HCT116 (cell line): ENCODE results near the gene BBS9. TPM values are rescaled to one million over a fixed set of nuclear protein-coding genes. Genes with fewer than 3 reads are reported as not detected.

Experiments
- ATAC-seq: fragments of 200-7000 bp; cut with Tn5 transposase; 2 replicates; pipeline ENCODE4 v1.9.1; 2020; ENCODE audit warnings: mild to moderate bottlenecking, moderate library complexity
- BruUV-seq: library from RNA; stranded (reverse); fragments of 400-500 nt; replicated peaks from 2 replicates; lab custom pipeline; 2021; lab: Mats Ljungman, UMichigan
- CTCF ChIA-PET: fragments of 300-600 bp; sonication (Branson Sonifier 250); formaldehyde crosslinking; loops from one replicate; lab custom pipeline; 2021; ENCODE audit warnings: antibody characterized with exemption; lab: Charles Lee
- POLR2A ChIA-PET: fragments of 300-600, 350-600 bp; sonication (Branson Sonifier 250); formaldehyde crosslinking; loops from one replicate; lab custom pipeline; 2021; ENCODE audit warnings: antibody characterized with exemption; lab: Charles Lee
- RAD21 ChIA-PET, 2 experiments: fragments of 300-600 bp; sonication (Branson Sonifier 250); formaldehyde crosslinking; loops; one replicate each; lab custom pipeline; 2023; ENCODE audit warnings: low total read pairs in 2 of 2; ENCODE audit not compliant: uncharacterized antibody in 2 of 2, unreplicated experiment in 2 of 2, low non-redundant PET in 1 of 2; lab: Charles Lee
- DNase-seq: peaks from one replicate; pipeline ENCODE4 v3.0.0-alpha.2; 2010; ENCODE audit warnings: low read depth, low spot score
- H2AFZ ChIP-seq: fragments of 200-600 bp; shearing (Covaris generic), sonication (generic); 2 replicates; pipeline ENCODE4 v1.6.1; 2017; ENCODE audit warnings: low read depth, mixed run types, mixed read lengths, antibody characterized with exemption, low read length; ENCODE audit not compliant: poor library complexity, severe bottlenecking
- H3K27ac ChIP-seq: 2 replicates; pipeline ENCODE4 v1.5.1; 2012; ENCODE audit warnings: low read depth, low read length
- H3K27me3 ChIP-seq: fragments of 200-600 bp; sonication (generic); 2 replicates; pipeline ENCODE4 v1.6.1; 2016; ENCODE audit warnings: mixed run types, low read length, mixed read lengths; ENCODE audit not compliant: insufficient read depth
- H3K36me3 ChIP-seq, 2 experiments: fragments of 200-500 bp in 1 of 2; fragments of 200-600 bp in 1 of 2; sonication (Bioruptor generic) in 1 of 2; sonication (generic) in 1 of 2; 2 replicates each; pipeline versions ENCODE4 v1.5.1 to v1.6.1; 2014 to 2016; ENCODE audit warnings: low read length in 2 of 2, inconsistent platforms in 1 of 2, mixed read lengths in 1 of 2, mixed run types in 1 of 2; ENCODE audit not compliant: insufficient read depth in 2 of 2, control insufficient read depth in 1 of 2
- H3K4me1 ChIP-seq, 2 experiments: fragments of 200-600 bp in 1 of 2; sonication (generic) in 1 of 2; 2 replicates each; pipeline versions ENCODE4 v1.5.1 to v1.6.1; 2012 to 2017; ENCODE audit warnings: low read length in 2 of 2, inconsistent platforms in 1 of 2, mild to moderate bottlenecking in 1 of 2, mixed read lengths in 1 of 2, mixed run types in 1 of 2, moderate library complexity in 1 of 2; ENCODE audit not compliant: insufficient read depth in 2 of 2, control insufficient read depth in 1 of 2
- H3K4me2 ChIP-seq: fragments of 200-600 bp; sonication (generic); 2 replicates; pipeline ENCODE4 v1.6.1; 2017; ENCODE audit warnings: mixed run types, low read length, mixed read lengths
- H3K4me3 ChIP-seq, 2 experiments: fragments of 200-600 bp in 1 of 2; sonication (generic) in 1 of 2; replicated peaks in 1 of 2; 2 replicates each; pipeline ENCODE4 v1.5.1; 2011 to 2016; ENCODE audit warnings: low read length in 2 of 2, control low read depth in 1 of 2, low read depth in 1 of 2, mild to moderate bottlenecking in 1 of 2, mixed read lengths in 1 of 2, mixed run types in 1 of 2
- H3K79me2 ChIP-seq: fragments of 200-600 bp; sonication (generic); 2 replicates; pipeline ENCODE4 v1.6.1; 2017; ENCODE audit warnings: mild to moderate bottlenecking, mixed run types, low read length, moderate library complexity, mixed read lengths; ENCODE audit not compliant: insufficient read depth
- H3K9ac ChIP-seq: fragments of 200-600 bp; sonication (generic); 2 replicates; pipeline ENCODE4 v1.6.1; 2016; ENCODE audit warnings: low read length, mixed read lengths
- H3K9me2 ChIP-seq: fragments of 200-600 bp; sonication (generic), shearing (Covaris generic); 2 replicates; pipeline ENCODE4 v1.6.1; 2017; ENCODE audit warnings: mixed run types, mild to moderate bottlenecking, moderate library complexity; ENCODE audit not compliant: insufficient read depth
- H3K9me3 ChIP-seq, 2 experiments: fragments of 200-500 bp in 1 of 2; fragments of 200-600 bp in 1 of 2; sonication (Bioruptor generic) in 1 of 2; sonication (generic) in 1 of 2; 2 replicates each; pipeline ENCODE4 v1.6.1; 2014 to 2017; ENCODE audit warnings: low read length in 2 of 2, mixed read lengths in 2 of 2, inconsistent platforms in 1 of 2, low read depth in 1 of 2, mild to moderate bottlenecking in 1 of 2, mixed run types in 1 of 2, moderate library complexity in 1 of 2; ENCODE audit not compliant: control insufficient read depth in 1 of 2, insufficient read depth in 1 of 2
- H4K20me1 ChIP-seq: fragments of 200-600 bp; sonication (generic), shearing (Covaris generic); 2 replicates; pipeline ENCODE4 v1.6.1; 2017; ENCODE audit warnings: mixed run types, mild to moderate bottlenecking, moderate library complexity; ENCODE audit not compliant: insufficient read depth
- CBX3 ChIP-seq: IDR thresholded peaks from 2 replicates; pipeline ENCODE4 v1.6.1; 2012; ENCODE audit warnings: low read depth
- CEBPB ChIP-seq: IDR thresholded peaks from 2 replicates; pipeline ENCODE4 v1.6.1; 2012; ENCODE audit warnings: low read depth
- ELF1 ChIP-seq: IDR thresholded peaks from 2 replicates; pipeline ENCODE4 v1.6.1; 2012; ENCODE audit warnings: low read depth, borderline replicate concordance
- FOSL1 ChIP-seq: IDR thresholded peaks from 2 replicates; pipeline ENCODE4 v1.6.1; 2012; ENCODE audit warnings: low read depth
- JUND ChIP-seq: IDR thresholded peaks from 2 replicates; pipeline ENCODE4 v1.6.1; 2012
- POLR2A ChIP-seq: IDR thresholded peaks from 2 replicates; pipeline ENCODE4 v1.7.0; 2011; ENCODE audit warnings: borderline replicate concordance; ENCODE audit not compliant: insufficient read depth, insufficient read length; ENCODE audit errors: extremely low read depth
- POLR2AphosphoS5 ChIP-seq: IDR thresholded peaks from 2 replicates; pipeline ENCODE4 v1.6.1; 2011; ENCODE audit warnings: mild to moderate bottlenecking, low read depth, low read length, moderate library complexity
- RAD21 ChIP-seq: IDR thresholded peaks from 2 replicates; pipeline ENCODE4 v1.6.1; 2012; ENCODE audit warnings: low read depth, mild to moderate bottlenecking
- SIN3A ChIP-seq: IDR thresholded peaks from 2 replicates; pipeline ENCODE4 v1.6.1; 2012; ENCODE audit warnings: low read depth
- SP1 ChIP-seq: IDR thresholded peaks from 2 replicates; pipeline ENCODE4 v1.6.1; 2012; ENCODE audit warnings: low read depth
- TCF7L2 ChIP-seq: IDR thresholded peaks from 2 replicates; pipeline ENCODE4 v1.7.0; 2011; ENCODE audit warnings: borderline replicate concordance, inconsistent platforms; ENCODE audit not compliant: insufficient read depth, insufficient read length; ENCODE audit errors: extremely low read depth
- ZBTB33 ChIP-seq: IDR thresholded peaks from 2 replicates; pipeline ENCODE4 v1.6.1; 2011; ENCODE audit warnings: mild to moderate bottlenecking, low read length, moderate library complexity; ENCODE audit not compliant: insufficient replicate concordance; ENCODE audit errors: extremely low read depth
- ZFX ChIP-seq: fragments of 450-650 bp; IDR thresholded peaks from 2 replicates; pipeline ENCODE4 v1.6.1; 2017
- ZNF274 ChIP-seq: fragments of 200-500 bp; sonication (Bioruptor generic); IDR thresholded peaks from 2 replicates; pipeline ENCODE4 v1.6.1; 2014; ENCODE audit warnings: mild to moderate bottlenecking, low read depth, low read length, inconsistent platforms
- intact Hi-C: fragments of 100-400 bp; cut with micrococcal nuclease; formaldehyde crosslinking; loops from 2 replicates; pipeline ENCODE4 v1.10.0; 2022
- total RNA-seq: library from RNA; stranded (reverse); gene quantifications from one replicate; pipeline ENCODE4 v1.2.1, GENCODE V29; 2021; ENCODE audit not compliant: unreplicated experiment
- TF ChIP-seq, protein P1 (sequence below): IDR thresholded peaks from 2 replicates; pipeline ENCODE4 v1.6.1; 2012

BBS9 gene
- total RNA-seq, 1 experiment from 2014 or later, result 7.1 TPM

GRCh38 chr7:33539659-33540400, 410.5 kb downstream of the BBS9 start:
- H3K79me2 ChIP-seq, result no peaks in the 10 kb centered on the region
- no peak overlapping the region for H3K9ac ChIP-seq
- H2AFZ ChIP-seq, result no peak overlapping the region
- H3K27me3 ChIP-seq, result no peaks in the 10 kb centered on the region
- DNase-seq, result no peak
- no peaks in the 10 kb centered on the region for H4K20me1 ChIP-seq
- no peak overlapping the region for H3K4me3 ChIP-seq
- RAD21 ChIA-PET, result no interaction called here
- POLR2A ChIA-PET, result no interaction called here
- H3K9me3 ChIP-seq, result peaks cover 0 to 5% of the 10 kb centered on the region in 2 experiments; a peak in 1 of 4 replicates
- CTCF ChIA-PET, result no interaction called here
- no peak overlapping the region for H3K4me2 ChIP-seq
- no peaks in the 10 kb centered on the region for H3K9me2 ChIP-seq
- TF ChIP-seq, protein P1, sequence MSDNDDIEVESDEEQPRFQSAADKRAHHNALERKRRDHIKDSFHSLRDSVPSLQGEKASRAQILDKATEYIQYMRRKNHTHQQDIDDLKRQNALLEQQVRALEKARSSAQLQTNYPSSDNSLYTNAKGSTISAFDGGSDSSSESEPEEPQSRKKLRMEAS, result no peak
- TF ChIP-seq ELF1, result no peak
- TF ChIP-seq JUND, result no peak
- no peak for TF ChIP-seq RAD21
- TF ChIP-seq ZFX, result no peak
- TF ChIP-seq POLR2A, result no peak
- no peak for TF ChIP-seq SIN3A
- no peak for TF ChIP-seq ZNF274
- TF ChIP-seq CBX3, result no peak
- TF ChIP-seq POLR2AphosphoS5, result no peak
- TF ChIP-seq CEBPB, result no peak
- TF ChIP-seq FOSL1, result no peak
- TF ChIP-seq ZBTB33, result no peak
- TF ChIP-seq SP1, result no peak
- TF ChIP-seq TCF7L2, result no peak
- TF ChIP-seq, all 23 proteins: peak for 0
- ATAC-seq, result no peak
- Histone ChIP-seq H3K4me1 (no peaks in the 10 kb centered on the region), H3K36me3 (no peaks in the 10 kb centered on the region), H3K27ac (no peak overlapping the region)
- intact Hi-C loops, result no loop called here
- BruUV-seq, result no TSS peak
